Measurements from ENCODE around the gene LINGO4.

- TF ChIP-seq CTCF (IDR thresholded peaks at IDR 0.05), result no peak
- TF ChIP-seq POLR2A (IDR thresholded peaks at IDR 0.05), result no peak
These were observed 20.0 kb upstream of the LINGO4 start for GRCh38 chr1:151825204-151825603.
